Measurements from ENCODE around the gene EPSTI1. TPM values are rescaled to one million over a fixed set of nuclear protein-coding genes. Genes with fewer than 3 reads are reported as not detected.
A peak's percentile ranks its signal among the peaks of the same experiment; 100 is the strongest.

EPSTI1 gene
- polyA plus RNA-seq, 1 donor = 85.1 TPM

GRCh38 chr13:42973581-42973980 lies 18.5 kb downstream of the EPSTI1 start:
- 100% methylated on average over 3 of the region's 3 CpGs for WGBS (ENCODE audit: insufficient coverage, low lambda C conversion rate)

GRCh38 chr13:42971691-42972347 lies 20.2 kb downstream of the EPSTI1 start:
- H3K4me1 ChIP-seq (ENCODE audit: control insufficient read depth, insufficient read depth, low read length) = peaks cover 31% of the 10 kb centered on the region

More at GRCh38 chr13:42973581-42973980, 18.5 kb downstream of the EPSTI1 start:
- Histone ChIP-seq H3K4me1 (ENCODE audit: control insufficient read depth, insufficient read depth, low read length) (peaks cover 19% of the 10 kb centered on the region), H3K36me3 (ENCODE audit: control insufficient read depth, insufficient read depth, low read length) (peaks cover 12% of the 10 kb centered on the region), H3K9me3 (ENCODE audit: control insufficient read depth, low read depth, low read length) (peaks cover 7% of the 10 kb centered on the region), H3K27ac (ENCODE audit: low read length) (no peak overlapping the region), H3K4me3 (ENCODE audit: low read length) (no peak overlapping the region), H3K27me3 (ENCODE audit: control insufficient read depth, insufficient read depth, low read length) (no peaks in the 10 kb centered on the region)
- no peak for DNase-seq

GRCh38 chr13:42970824-42971690 lies 21.0 kb downstream of the EPSTI1 start:
- no peaks in the 10 kb centered on the region for H3K27me3 ChIP-seq (ENCODE audit: control insufficient read depth, insufficient read depth, low read length)
- no peak overlapping the region for H3K27ac ChIP-seq (ENCODE audit: low read length)
- no peak overlapping the region for H3K4me3 ChIP-seq (ENCODE audit: low read length)
- 53% methylated on average over 3 of the region's 6 CpGs for WGBS (ENCODE audit: insufficient coverage, low lambda C conversion rate)
- peaks cover 31% of the 10 kb centered on the region for H3K4me1 ChIP-seq (ENCODE audit: control insufficient read depth, insufficient read depth, low read length)
- peak; percentile 35 to 50 for DNase-seq
- peaks cover 16% of the 10 kb centered on the region for H3K36me3 ChIP-seq (ENCODE audit: control insufficient read depth, insufficient read depth, low read length)
- peaks cover 7% of the 10 kb centered on the region for H3K9me3 ChIP-seq (ENCODE audit: control insufficient read depth, low read depth, low read length)

More at GRCh38 chr13:42971691-42972347, 20.2 kb downstream of the EPSTI1 start:
- Histone ChIP-seq H3K27ac (ENCODE audit: low read length) (no peak overlapping the region), H3K4me3 (ENCODE audit: low read length) (no peak overlapping the region), H3K9me3 (ENCODE audit: control insufficient read depth, low read depth, low read length) (peaks cover 7% of the 10 kb centered on the region), H3K27me3 (ENCODE audit: control insufficient read depth, insufficient read depth, low read length) (no peaks in the 10 kb centered on the region), H3K36me3 (ENCODE audit: control insufficient read depth, insufficient read depth, low read length) (peaks cover 16% of the 10 kb centered on the region)
- 100% methylated on average over 1 of the region's 9 CpGs for WGBS (ENCODE audit: insufficient coverage, low lambda C conversion rate)
- DNase-seq = no peak

- Histone ChIP-seq H3K4me3 (ENCODE audit: low read length) (no peak overlapping the region), H3K27ac (ENCODE audit: low read length) (peak overlapping the region; percentile 82), H3K9me3 (ENCODE audit: control insufficient read depth, low read depth, low read length) (peaks cover 7% of the 10 kb centered on the region), H3K36me3 (ENCODE audit: control insufficient read depth, insufficient read depth, low read length) (peaks cover 17% of the 10 kb centered on the region), H3K4me1 (ENCODE audit: control insufficient read depth, insufficient read depth, low read length) (peaks cover 38% of the 10 kb centered on the region), H3K27me3 (ENCODE audit: control insufficient read depth, insufficient read depth, low read length) (no peaks in the 10 kb centered on the region)
- WGBS (ENCODE audit: insufficient coverage, low lambda C conversion rate) = 20% methylated on average over 2 of the region's 12 CpGs
- DNase-seq = peak; percentile 74 to 78
Observed at GRCh38 chr13:42969565-42970172, 22.4 kb downstream of the EPSTI1 start.

GRCh38 chr13:42968906-42969305 lies 23.1 kb downstream of the EPSTI1 start:
- Histone ChIP-seq H3K4me3 (ENCODE audit: low read length) (no peak overlapping the region), H3K36me3 (ENCODE audit: control insufficient read depth, insufficient read depth, low read length) (peaks cover 24% of the 10 kb centered on the region), H3K27me3 (ENCODE audit: control insufficient read depth, insufficient read depth, low read length) (no peaks in the 10 kb centered on the region), H3K4me1 (ENCODE audit: control insufficient read depth, insufficient read depth, low read length) (peaks cover 38% of the 10 kb centered on the region), H3K9me3 (ENCODE audit: control insufficient read depth, low read depth, low read length) (peaks cover under 1% of the 10 kb centered on the region), H3K27ac (ENCODE audit: low read length) (peak overlapping the region; percentile 82)
- no CpG with 5 or more reads among the region's 8 CpGs for WGBS (ENCODE audit: insufficient coverage, low lambda C conversion rate)
- DNase-seq = peak; percentile 61 to 82

GRCh38 chr13:42967660-42968059 lies 24.4 kb downstream of the EPSTI1 start:
- H3K27ac ChIP-seq (ENCODE audit: low read length) = peak overlapping the region; percentile 82
- peaks cover 35% of the 10 kb centered on the region for H3K36me3 ChIP-seq (ENCODE audit: control insufficient read depth, insufficient read depth, low read length)
- H3K4me1 ChIP-seq (ENCODE audit: control insufficient read depth, insufficient read depth, low read length) = peaks cover 38% of the 10 kb centered on the region
- no peaks in the 10 kb centered on the region for H3K9me3 ChIP-seq (ENCODE audit: control insufficient read depth, low read depth, low read length)
- no peak overlapping the region for H3K4me3 ChIP-seq (ENCODE audit: low read length)
- DNase-seq = peak; percentile 62 to 86
- no peaks in the 10 kb centered on the region for H3K27me3 ChIP-seq (ENCODE audit: control insufficient read depth, insufficient read depth, low read length)
- no CpG with 5 or more reads among the region's 5 CpGs for WGBS (ENCODE audit: insufficient coverage, low lambda C conversion rate)

- WGBS (ENCODE audit: insufficient coverage, low lambda C conversion rate) = no CpG with 5 or more reads among the region's 2 CpGs
- Histone ChIP-seq H3K27ac (ENCODE audit: low read length) (peak overlapping the region; percentile 24), H3K36me3 (ENCODE audit: control insufficient read depth, insufficient read depth, low read length) (peaks cover 54% of the 10 kb centered on the region)
Observed at GRCh38 chr13:42965281-42965680, 26.8 kb downstream of the EPSTI1 start.

GRCh38 chr13:42964761-42965161 lies 27.3 kb downstream of the EPSTI1 start:
- no peak overlapping the region for H3K4me3 ChIP-seq (ENCODE audit: low read length)
- no peaks in the 10 kb centered on the region for H3K9me3 ChIP-seq (ENCODE audit: control insufficient read depth, low read depth, low read length)
- H3K36me3 ChIP-seq (ENCODE audit: control insufficient read depth, insufficient read depth, low read length) = peaks cover 53% of the 10 kb centered on the region
- H3K4me1 ChIP-seq (ENCODE audit: control insufficient read depth, insufficient read depth, low read length) = peaks cover 31% of the 10 kb centered on the region
- no peak overlapping the region for H3K27ac ChIP-seq (ENCODE audit: low read length)
- H3K27me3 ChIP-seq (ENCODE audit: control insufficient read depth, insufficient read depth, low read length) = no peaks in the 10 kb centered on the region
- no CpG with 5 or more reads among the region's 1 CpG for WGBS (ENCODE audit: insufficient coverage, low lambda C conversion rate)
- no peak for DNase-seq

More at GRCh38 chr13:42965281-42965680, 26.8 kb downstream of the EPSTI1 start:
- Histone ChIP-seq H3K4me3 (ENCODE audit: low read length) (no peak overlapping the region), H3K27me3 (ENCODE audit: control insufficient read depth, insufficient read depth, low read length) (no peaks in the 10 kb centered on the region), H3K9me3 (ENCODE audit: control insufficient read depth, low read depth, low read length) (no peaks in the 10 kb centered on the region), H3K4me1 (ENCODE audit: control insufficient read depth, insufficient read depth, low read length) (peaks cover 35% of the 10 kb centered on the region)
- DNase-seq = no peak

- no peaks in the 10 kb centered on the region for H3K9me3 ChIP-seq (ENCODE audit: control insufficient read depth, low read depth, low read length)
- H3K27me3 ChIP-seq (ENCODE audit: control insufficient read depth, insufficient read depth, low read length) = no peaks in the 10 kb centered on the region
- no peaks in the 10 kb centered on the region for H3K4me1 ChIP-seq (ENCODE audit: control insufficient read depth, insufficient read depth, low read length)
- H3K4me3 ChIP-seq (ENCODE audit: low read length) = no peak overlapping the region
- H3K36me3 ChIP-seq (ENCODE audit: control insufficient read depth, insufficient read depth, low read length) = peaks cover 71% of the 10 kb centered on the region
- DNase-seq = no peak
- WGBS (ENCODE audit: insufficient coverage, low lambda C conversion rate) = no CpG with 5 or more reads among the region's 2 CpGs
- H3K27ac ChIP-seq (ENCODE audit: low read length) = no peak overlapping the region
Observed at GRCh38 chr13:42959615-42960014, 32.4 kb downstream of the EPSTI1 start.

GRCh38 chr13:42957881-42958280 lies 34.2 kb downstream of the EPSTI1 start:
- H3K4me3 ChIP-seq (ENCODE audit: low read length) = no peak overlapping the region
- no peaks in the 10 kb centered on the region for H3K9me3 ChIP-seq (ENCODE audit: control insufficient read depth, low read depth, low read length)
- WGBS (ENCODE audit: insufficient coverage, low lambda C conversion rate) = no CpG with 5 or more reads among the region's 2 CpGs
- H3K36me3 ChIP-seq (ENCODE audit: control insufficient read depth, insufficient read depth, low read length) = peaks cover 71% of the 10 kb centered on the region
- H3K27ac ChIP-seq (ENCODE audit: low read length) = no peak overlapping the region
- no peaks in the 10 kb centered on the region for H3K4me1 ChIP-seq (ENCODE audit: control insufficient read depth, insufficient read depth, low read length)
- no peak for DNase-seq
- no peaks in the 10 kb centered on the region for H3K27me3 ChIP-seq (ENCODE audit: control insufficient read depth, insufficient read depth, low read length)
